NCI-H2227 treated with DMSO at 0.1 percent for 48 hours (cell line): ENCODE measurements around the gene NUDT4.
A peak's percentile ranks its signal among the peaks of the same experiment; 100 is the strongest.
"Not testable (repeated sequence)": the region's sequence is repeated elsewhere in the genome, so short reads cannot be mapped to it uniquely, and the experiment has no call there.

ENCODE experiments used
- DNase-seq: peaks from one replicate; lab custom pipeline; 2025; lab: John Stamatoyannopoulos, UW

NUDT4 gene

GRCh38 chr12:93429448-93429847 lies 51.7 kb downstream of the NUDT4 start:
- no peak for DNase-seq

- no peak for DNase-seq
Measured at GRCh38 chr12:93429852-93430251, 52.1 kb downstream of the NUDT4 start.

GRCh38 chr12:93430280-93430679 lies 52.6 kb downstream of the NUDT4 start:
- no peak for DNase-seq

GRCh38 chr12:93432031-93432430 lies 54.3 kb downstream of the NUDT4 start:
- DNase-seq, result not testable (repeated sequence)

GRCh38 chr12:93434256-93434865 lies 56.6 kb downstream of the NUDT4 start:
- DNase-seq, result no peak

- no peak for DNase-seq
Measured at GRCh38 chr12:93438266-93439050, 60.7 kb downstream of the NUDT4 start.

GRCh38 chr12:93440043-93440835 lies 62.5 kb downstream of the NUDT4 start:
- DNase-seq, result no peak

- no peak for DNase-seq
Measured at GRCh38 chr12:93441081-93441616, 63.4 kb downstream of the NUDT4 start.

GRCh38 chr12:93441617-93442410 lies 64.1 kb downstream of the NUDT4 start, which contains the start of gene UBE2N:
UBE2N (minus strand) TSS chr12:93441947; CDS start chr12:93441884, 63 bp downstream.
- DNase-seq, result peak; percentile 95

- DNase-seq, result no peak
Measured at GRCh38 chr12:93442411-93443340, 65.0 kb downstream of the NUDT4 start.

GRCh38 chr12:93443576-93443975 lies 65.9 kb downstream of the NUDT4 start:
- no peak for DNase-seq

- DNase-seq, result no peak
Measured at GRCh38 chr12:93447555-93448290, 70.0 kb downstream of the NUDT4 start.

GRCh38 chr12:93448796-93449195 lies 71.1 kb downstream of the NUDT4 start:
- DNase-seq, result no peak

- DNase-seq, result no peak
Measured at GRCh38 chr12:93449277-93449676, 71.6 kb downstream of the NUDT4 start.

GRCh38 chr12:93451423-93452158 lies 73.9 kb downstream of the NUDT4 start:
- no peak for DNase-seq

- no peak for DNase-seq
Measured at GRCh38 chr12:93453633-93454032, 75.9 kb downstream of the NUDT4 start.

GRCh38 chr12:93456077-93456476 lies 78.4 kb downstream of the NUDT4 start:
- DNase-seq, result no peak
